GM19240 (cell line): ENCODE results near the gene CYP3A7.
"Not testable (repeated sequence)": the region's sequence is repeated elsewhere in the genome, so short reads cannot be mapped to it uniquely, and the experiment has no call there.

ENCODE experiments used
- DNase-seq: peaks from one replicate; pipeline ENCODE4 v3.0.0; 2011; ENCODE audit warnings: low spot score; ENCODE audit not compliant: insufficient read length

Gene CYP3A7

GRCh38 chr7:99669782-99670181 is 65.2 kb downstream of the CYP3A7 start:
- no peak for DNase-seq

GRCh38 chr7:99668541-99668940 is 66.5 kb downstream of the CYP3A7 start:
- DNase-seq: no peak

DNA sequence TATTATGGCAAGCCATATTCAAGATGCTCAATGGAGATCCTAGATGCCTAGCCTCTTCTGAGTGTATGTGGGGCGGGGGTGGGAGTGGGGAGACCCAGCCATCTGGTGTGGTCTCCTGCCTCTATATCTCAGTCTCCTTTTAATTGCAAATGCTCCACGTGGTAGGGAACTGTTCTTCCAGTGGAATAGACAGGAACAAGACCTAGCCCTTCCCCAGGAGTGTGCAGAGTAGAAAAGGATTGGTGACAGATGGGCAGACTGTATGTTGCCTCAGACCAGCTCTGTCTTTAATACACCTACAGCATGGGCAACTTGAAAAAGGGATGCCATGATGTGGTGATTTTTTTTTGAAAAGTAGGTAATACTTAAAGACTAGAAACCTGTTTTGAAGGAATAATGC is 67.8 kb downstream of the CYP3A7 start:
- no peak for DNase-seq

- DNase-seq: no peak
Measured at GRCh38 chr7:99666013-99666395, 69.0 kb downstream of the CYP3A7 start.

DNA sequence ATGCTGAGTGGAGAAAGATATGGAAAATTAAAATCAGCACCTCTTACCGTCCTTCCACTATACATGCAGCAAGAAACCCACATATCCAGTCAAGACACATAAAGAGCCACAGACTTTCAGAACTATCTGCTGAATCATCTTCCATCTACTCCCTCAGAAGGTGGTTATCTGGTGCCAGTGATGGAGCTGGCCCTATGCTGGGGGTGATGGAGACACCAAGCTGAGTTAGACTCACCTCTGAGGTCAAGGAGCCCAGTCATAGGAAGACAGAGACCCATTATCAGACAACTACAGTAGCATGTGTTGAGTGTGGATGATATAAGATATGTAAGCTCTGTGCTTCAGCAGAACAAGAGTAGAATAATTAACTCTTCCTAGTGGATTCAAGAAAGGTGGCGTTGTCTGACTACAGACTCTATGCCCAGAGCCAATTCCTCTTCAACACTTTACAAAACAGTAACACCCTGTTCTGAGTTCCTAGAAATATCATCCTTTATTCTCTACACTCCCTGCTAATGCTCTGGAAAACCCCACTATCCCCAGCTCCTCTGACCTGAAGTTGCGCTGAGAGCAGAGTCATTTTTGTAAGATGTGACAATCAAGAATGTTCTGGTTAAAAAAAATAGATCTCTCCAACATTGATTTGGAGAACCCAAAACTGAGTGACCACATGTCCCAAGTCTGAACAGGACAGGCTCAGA is 69.5 kb downstream of the CYP3A7 start:
- no peak for DNase-seq

DNA sequence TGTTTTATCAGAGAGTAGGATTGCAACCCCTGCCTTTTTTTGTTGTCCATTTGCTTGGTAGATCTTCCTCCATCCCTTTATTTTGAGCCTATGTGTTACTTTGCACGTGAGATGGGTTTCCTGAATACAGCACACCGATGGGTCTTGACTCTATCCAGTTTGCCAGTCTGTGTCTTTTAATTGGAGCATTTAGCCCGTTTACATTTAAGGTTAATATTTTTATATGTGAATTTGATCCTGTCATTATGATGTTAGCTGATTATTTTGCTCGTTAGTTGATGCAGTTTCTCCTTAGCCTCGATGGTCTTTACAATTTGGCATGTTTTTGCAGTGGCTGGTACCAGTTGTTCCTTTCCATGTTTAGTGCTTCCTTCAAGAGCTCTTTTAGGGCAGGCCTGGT is 77.1 kb downstream of the CYP3A7 start:
- DNase-seq: not testable (repeated sequence)
